ENCODE data around the gene KIAA1328.

KIAA1328 gene

GRCh38 chr18:36887114-36887513, 58.2 kb downstream of the KIAA1328 start:
- CTCF ChIA-PET = no interaction called here
- no peak for TF ChIP-seq CTCF (conservative IDR thresholded peaks at IDR 0.05; ENCODE audit: low read depth)
- H3K27ac ChIP-seq = no peak overlapping the region
- POLR2A ChIA-PET (ENCODE audit: low non-redundant PET) = no interaction called here
- DNase-seq (ENCODE audit: low spot score) = no peak

- POLR2A ChIA-PET (ENCODE audit: low non-redundant PET) = no interaction called here
- CTCF ChIA-PET = no interaction called here
- H3K27ac ChIP-seq = no peak overlapping the region
- no peak for DNase-seq (ENCODE audit: low spot score)
- no peak for TF ChIP-seq CTCF (conservative IDR thresholded peaks at IDR 0.05; ENCODE audit: low read depth)
These were observed 58.9 kb downstream of the KIAA1328 start for GRCh38 chr18:36887864-36888263.

GRCh38 chr18:36888778-36889177, 59.9 kb downstream of the KIAA1328 start:
- TF ChIP-seq CTCF (conservative IDR thresholded peaks at IDR 0.05; ENCODE audit: low read depth) = no peak
- CTCF ChIA-PET = no interaction called here

GRCh38 chr18:36889321-36889720, 60.4 kb downstream of the KIAA1328 start:
- ChIA-PET CTCF (no interaction called here), POLR2A (ENCODE audit: low non-redundant PET) (no interaction called here)
- no peak overlapping the region for H3K27ac ChIP-seq
- no peak for TF ChIP-seq CTCF (conservative IDR thresholded peaks at IDR 0.05; ENCODE audit: low read depth)
- no peak for DNase-seq (ENCODE audit: low spot score)

More at GRCh38 chr18:36888778-36889177, 59.9 kb downstream of the KIAA1328 start:
- POLR2A ChIA-PET (ENCODE audit: low non-redundant PET) = no interaction called here
- H3K27ac ChIP-seq = no peak overlapping the region
- DNase-seq (ENCODE audit: low spot score) = no peak

- H3K27ac ChIP-seq = no peak overlapping the region
- TF ChIP-seq CTCF (conservative IDR thresholded peaks at IDR 0.05; ENCODE audit: low read depth) = no peak
- ChIA-PET CTCF (no interaction called here), POLR2A (ENCODE audit: low non-redundant PET) (no interaction called here)
- no peak for DNase-seq (ENCODE audit: low spot score)
These were observed 60.8 kb downstream of the KIAA1328 start for GRCh38 chr18:36889742-36890141.

- CTCF ChIA-PET = no interaction called here
- H3K27ac ChIP-seq = no peak overlapping the region
- no peak for DNase-seq (ENCODE audit: low spot score)
- no peak for TF ChIP-seq CTCF (conservative IDR thresholded peaks at IDR 0.05; ENCODE audit: low read depth)
- POLR2A ChIA-PET (ENCODE audit: low non-redundant PET) = no interaction called here
These were observed 61.7 kb downstream of the KIAA1328 start for GRCh38 chr18:36890598-36890997.

- ChIA-PET CTCF (interaction anchor here (0.6 kb wide), 1 partner anchor 247 kb away, joined by 4 read pairs; no protein-coding TSS in a partner anchor), POLR2A (ENCODE audit: low non-redundant PET) (no interaction called here)
- no peak overlapping the region for H3K27ac ChIP-seq
- DNase-seq (ENCODE audit: low spot score) = no peak
- no peak for TF ChIP-seq CTCF (conservative IDR thresholded peaks at IDR 0.05; ENCODE audit: low read depth)
These were observed 64.3 kb downstream of the KIAA1328 start for GRCh38 chr18:36893227-36893626.
